Measurements from ENCODE around the gene HNRNPLL.
"Not testable (repeated sequence)": the region's sequence is repeated elsewhere in the genome, so short reads cannot be mapped to it uniquely, and the experiment has no call there.

Gene HNRNPLL

GRCh38 chr2:38552259-38552658 is 50.5 kb downstream of the HNRNPLL start:
- no peak for DNase-seq (ENCODE audit: low spot score)

DNA sequence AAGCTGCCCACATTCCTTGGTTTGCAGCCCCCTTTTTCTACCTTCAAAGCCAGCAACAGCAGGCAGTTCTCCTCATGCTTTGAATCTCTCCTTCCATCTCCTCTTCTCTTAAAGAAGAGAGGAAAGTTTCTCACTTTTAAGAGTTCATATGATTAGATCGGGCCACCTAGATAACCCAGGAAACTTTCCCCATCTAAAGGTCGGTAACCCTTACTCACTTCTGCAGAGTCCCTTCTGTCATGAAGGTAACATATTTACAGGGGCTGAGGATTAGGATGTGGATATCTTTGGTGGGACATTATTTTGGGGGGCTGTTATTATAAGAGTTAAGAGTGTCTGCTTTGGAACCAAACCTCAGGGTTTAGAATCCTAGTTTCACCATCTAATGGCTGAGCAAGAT is 51.0 kb downstream of the HNRNPLL start:
- no peak for DNase-seq (ENCODE audit: low spot score)

DNA sequence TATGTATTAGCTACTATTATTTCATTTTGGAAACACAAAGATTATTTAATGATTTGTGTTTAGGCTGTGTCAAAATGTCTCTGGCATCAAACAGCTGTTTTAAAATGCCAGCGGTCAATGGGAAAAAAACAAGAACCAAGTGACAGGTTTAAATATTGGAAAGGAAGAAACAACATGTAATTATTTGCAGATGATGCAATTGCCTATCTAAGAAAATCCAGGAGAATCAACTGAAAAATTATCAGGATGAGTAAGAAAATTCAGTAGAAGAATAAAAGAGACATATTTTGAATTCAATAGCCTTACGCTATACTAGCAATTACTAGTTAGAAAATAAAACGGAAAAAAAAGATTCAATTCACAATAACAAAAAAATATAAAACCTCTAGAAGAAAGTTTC is 51.6 kb downstream of the HNRNPLL start:
- DNase-seq (ENCODE audit: low spot score) = no peak

GRCh38 chr2:38549851-38550250 is 52.9 kb downstream of the HNRNPLL start:
- DNase-seq (ENCODE audit: low spot score) = no peak

- DNase-seq (ENCODE audit: low spot score) = no peak
Measured at GRCh38 chr2:38549071-38549704, 53.5 kb downstream of the HNRNPLL start.

- no peak for DNase-seq (ENCODE audit: low spot score)
Measured at GRCh38 chr2:38547791-38548190, 54.9 kb downstream of the HNRNPLL start.

DNA sequence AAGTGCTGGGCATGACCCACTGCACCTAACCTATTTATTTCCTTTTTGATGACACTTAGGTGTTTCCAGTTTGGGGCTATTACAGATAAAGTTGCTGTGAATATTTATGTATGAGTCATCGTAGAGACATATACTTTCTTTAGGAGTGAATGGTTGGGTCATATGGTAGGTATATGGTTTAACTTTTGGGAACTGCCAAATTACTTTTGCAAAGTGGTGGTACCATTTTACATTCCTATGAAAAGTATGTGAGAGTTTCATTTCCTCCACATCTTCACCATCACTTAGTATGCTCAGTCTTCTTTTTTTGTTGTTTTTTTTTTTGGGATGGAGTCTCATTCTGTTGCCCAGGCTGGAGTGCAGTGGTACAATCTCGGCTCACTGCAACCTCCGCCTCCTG is 56.1 kb downstream of the HNRNPLL start:
- no peak for DNase-seq (ENCODE audit: low spot score)

DNA sequence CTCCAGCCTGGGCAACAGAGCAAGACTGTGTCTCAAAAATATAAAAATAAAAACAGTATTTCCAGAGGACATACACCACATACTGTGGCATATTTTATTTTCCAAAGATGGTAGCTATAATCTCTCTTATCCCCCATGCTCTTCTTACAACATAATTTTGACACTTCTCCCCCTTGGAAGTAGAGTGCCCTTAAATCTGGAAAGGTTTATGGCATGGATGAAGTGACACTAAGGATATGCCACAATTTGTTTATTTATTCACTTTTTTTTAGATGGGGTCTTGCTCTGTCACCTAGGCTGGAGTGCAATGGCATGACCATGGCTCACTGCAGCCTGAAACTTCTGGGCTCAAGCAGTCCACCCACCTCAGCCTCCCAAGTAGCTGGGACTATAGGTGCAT is 56.7 kb downstream of the HNRNPLL start:
- DNase-seq (ENCODE audit: low spot score) = no peak

GRCh38 chr2:38542248-38542631 is 60.5 kb downstream of the HNRNPLL start:
- DNase-seq (ENCODE audit: low spot score) = not testable (repeated sequence)

- DNase-seq (ENCODE audit: low spot score) = no peak
Measured at GRCh38 chr2:38540580-38541286, 62.0 kb downstream of the HNRNPLL start.

DNA sequence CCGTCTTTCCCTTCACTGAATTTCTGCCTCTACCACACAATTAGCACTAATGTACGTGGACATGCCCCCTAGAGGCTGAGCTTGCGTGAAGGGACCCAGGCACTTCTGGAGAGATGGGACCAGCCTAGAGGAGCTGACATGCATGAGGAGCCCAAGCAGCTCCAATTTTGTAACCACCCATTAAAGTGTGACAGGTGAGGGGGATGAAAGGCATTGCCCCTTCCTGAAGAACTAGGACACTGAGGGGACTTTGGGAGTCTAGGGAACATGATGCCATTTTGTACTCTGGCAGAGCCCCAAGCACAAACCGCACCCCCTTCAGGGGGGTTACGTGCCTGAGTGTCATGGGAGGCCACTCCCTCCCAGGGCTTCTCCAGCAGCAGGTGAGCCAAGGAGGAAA is 63.6 kb downstream of the HNRNPLL start:
- no peak for DNase-seq (ENCODE audit: low spot score)

- no peak for DNase-seq (ENCODE audit: low spot score)
Measured at GRCh38 chr2:38537937-38538525, 64.7 kb downstream of the HNRNPLL start.

DNA sequence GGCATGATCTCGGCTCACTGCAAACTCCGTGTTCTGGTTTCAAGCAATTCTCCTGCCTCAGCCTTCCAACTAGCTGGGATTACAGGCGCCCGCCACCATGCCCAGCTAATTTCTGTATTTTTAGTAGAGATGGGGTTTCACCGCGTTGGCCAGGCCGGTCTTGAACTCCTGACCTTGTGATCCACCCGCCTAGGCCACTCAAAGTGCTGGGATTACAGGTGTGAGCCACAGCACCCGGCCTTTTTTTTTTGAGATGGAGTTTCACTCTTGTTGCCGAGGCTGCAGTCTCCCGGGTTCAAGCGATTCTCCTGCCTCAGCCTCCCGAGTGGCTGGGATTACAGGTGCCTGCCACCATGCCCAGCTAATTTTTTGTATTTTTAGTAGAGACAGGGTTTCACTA is 65.4 kb downstream of the HNRNPLL start:
- not testable (repeated sequence) for DNase-seq (ENCODE audit: low spot score)

GRCh38 chr2:38535744-38536506 is 66.8 kb downstream of the HNRNPLL start:
- peak; percentile 68 for DNase-seq (ENCODE audit: low spot score)

- DNase-seq (ENCODE audit: low spot score) = no peak
Measured at GRCh38 chr2:38535404-38535743, 67.4 kb downstream of the HNRNPLL start.

- no peak for DNase-seq (ENCODE audit: low spot score)
Measured at GRCh38 chr2:38534746-38535403, 67.9 kb downstream of the HNRNPLL start.

DNA sequence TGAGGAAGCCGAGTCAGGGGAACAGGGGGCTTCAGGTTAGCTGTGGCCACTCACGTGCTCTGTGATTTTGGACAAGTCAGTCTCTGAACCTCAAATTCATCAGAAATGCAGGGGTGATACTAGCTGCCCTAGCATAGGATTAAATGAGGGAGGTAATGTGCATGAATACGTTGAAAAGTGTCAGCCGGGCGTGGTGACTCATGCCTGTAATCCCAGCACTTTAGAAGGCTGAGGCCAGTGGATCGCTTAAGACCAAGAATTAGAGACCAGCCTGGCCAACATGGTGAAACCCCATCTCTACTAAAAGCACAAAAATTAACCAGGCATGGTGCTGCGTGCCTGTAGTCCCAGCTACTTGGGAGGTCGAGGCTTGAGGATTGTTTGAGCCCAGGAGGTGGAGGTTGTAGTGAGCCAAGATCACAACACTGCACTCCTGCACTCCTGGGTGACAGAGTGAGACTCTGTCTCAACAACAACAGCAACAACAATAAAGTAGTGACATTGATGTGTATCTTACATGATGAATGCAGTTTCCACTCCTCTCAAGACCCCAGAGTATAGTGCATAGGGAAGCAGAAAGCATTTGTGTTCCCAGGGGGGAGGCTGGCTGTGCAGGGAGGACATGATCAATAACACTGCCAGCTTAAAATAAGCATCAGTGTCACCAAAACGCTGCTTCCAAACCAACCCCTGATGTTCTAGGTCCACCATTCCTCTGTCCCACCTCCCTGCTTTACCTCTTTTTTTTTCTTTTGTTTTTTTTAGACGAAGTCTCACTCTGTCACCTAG is 68.8 kb downstream of the HNRNPLL start:
- DNase-seq (ENCODE audit: low spot score) = no peak

GRCh38 chr2:38533180-38533579 is 69.5 kb downstream of the HNRNPLL start:
- DNase-seq (ENCODE audit: low spot score) = no peak

GRCh38 chr2:38532366-38532765 is 70.4 kb downstream of the HNRNPLL start:
- DNase-seq (ENCODE audit: low spot score) = no peak

GRCh38 chr2:38529208-38529607 is 73.5 kb downstream of the HNRNPLL start:
- no peak for DNase-seq (ENCODE audit: low spot score)

DNA sequence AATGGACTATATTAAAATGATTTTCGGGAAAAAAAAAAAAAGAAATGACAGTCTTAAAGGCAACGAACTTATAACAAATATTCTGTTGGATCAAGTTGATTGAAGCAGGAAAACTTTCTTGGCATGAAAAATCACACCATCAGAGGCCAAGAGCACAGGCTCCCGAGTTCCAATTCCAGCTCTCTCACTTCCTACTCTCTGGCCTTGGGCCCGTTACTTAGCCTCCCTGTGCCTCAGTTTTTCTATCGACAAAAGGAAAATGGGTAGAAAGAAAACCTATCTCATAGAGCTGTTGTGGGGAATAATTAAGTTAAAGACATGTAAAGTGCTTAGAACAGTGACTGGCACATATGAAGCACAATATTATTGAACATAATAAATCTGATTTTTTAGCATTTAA is 74.2 kb downstream of the HNRNPLL start:
- DNase-seq (ENCODE audit: low spot score) = no peak

GRCh38 chr2:38528008-38528442 is 74.7 kb downstream of the HNRNPLL start:
- no peak for DNase-seq (ENCODE audit: low spot score)

Data from hematopoietic multipotent progenitor cell treated with erythropoietin and hydrocortisone succinate and interleukin-3 and kit ligand, for 17 days (in vitro differentiated cells).